GM11168 (cell line): ENCODE measurements around the gene NPAP1.
"Not testable (repeated sequence)": the region's sequence is repeated elsewhere in the genome, so short reads cannot be mapped to it uniquely, and the experiment has no call there.

ENCODE experiments used
- in situ Hi-C: fragments of 300-500 bp; cut with MboI; formaldehyde crosslinking; loops from one replicate; pipeline ENCODE4 v1.12.0; 2022; ENCODE audit warnings: low sequenced_read_pairs; ENCODE audit not compliant: unreplicated experiment

NPAP1 gene

GRCh38 chr15:24675332-24676144 is at the start of gene NPAP1:
Gene NPAP1, plus strand, starts transcription at chr15:24675775. Its CDS starts 93 bp downstream, at chr15:24675868.
- in situ Hi-C loops, result no loop called here

- in situ Hi-C loops, result no loop called here
Observed at GRCh38 chr15:24627443-24627842, 48.1 kb upstream of the NPAP1 start.

DNA sequence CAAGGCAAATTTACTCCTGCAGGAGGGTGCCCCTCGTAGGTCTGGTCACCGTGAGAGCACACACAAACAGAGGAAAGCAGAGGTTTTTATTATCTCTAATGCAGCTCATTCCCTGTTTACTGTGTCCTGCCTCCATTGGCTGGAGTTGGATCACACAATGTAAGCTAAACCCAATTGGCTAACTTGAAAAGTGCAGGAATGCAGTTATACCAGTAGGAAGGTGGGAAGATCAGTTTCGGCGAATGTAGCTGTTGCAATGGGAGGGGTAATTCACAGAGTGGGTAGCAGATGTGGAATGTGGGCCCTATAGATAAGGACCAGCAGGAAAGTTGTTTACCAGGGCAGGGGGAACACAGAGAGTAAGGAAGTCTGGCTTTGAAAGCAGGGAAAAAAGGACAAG is 42.5 kb upstream of the NPAP1 start:
- in situ Hi-C loops, result no loop called here

DNA sequence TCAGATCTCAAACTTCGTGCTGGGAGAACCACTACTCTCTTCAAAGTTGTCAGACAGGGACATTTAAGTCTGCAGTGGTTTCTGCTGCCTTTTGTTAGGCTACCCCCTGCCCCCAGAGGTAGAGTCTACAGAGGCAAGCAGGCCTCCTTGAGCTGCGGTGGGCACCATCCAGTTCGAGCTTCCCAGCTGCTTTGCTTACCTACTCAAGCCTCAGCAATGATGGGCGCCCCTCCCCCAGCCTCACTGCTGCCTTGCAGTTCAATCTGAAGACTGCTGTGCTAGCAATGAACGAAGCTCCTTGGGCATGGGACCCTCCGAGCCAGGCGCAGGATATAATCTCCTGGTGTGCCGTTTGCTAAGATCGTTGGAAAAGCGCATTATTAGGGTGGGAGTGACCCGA is 36.2 kb upstream of the NPAP1 start:
- in situ Hi-C loops, result not testable (repeated sequence)

DNA sequence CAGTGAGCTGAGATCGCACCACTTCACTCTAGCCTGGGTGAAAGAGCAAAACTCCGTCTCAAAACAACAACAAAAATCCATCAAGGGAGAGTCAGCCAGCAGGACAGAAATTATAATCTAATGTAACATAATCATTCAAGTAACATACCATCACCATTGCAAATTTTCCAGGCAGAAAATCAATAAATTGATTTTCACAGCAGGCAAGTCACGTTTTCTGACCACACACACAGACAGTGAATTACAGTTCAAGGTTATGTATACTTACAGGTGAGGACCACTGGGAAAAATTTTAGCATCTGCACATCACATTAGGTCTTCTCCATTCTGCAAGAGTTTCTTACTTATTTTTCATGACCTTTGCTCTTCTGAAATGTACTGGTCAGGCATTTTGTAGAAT is 29.9 kb upstream of the NPAP1 start:
- in situ Hi-C loops, result no loop called here

GRCh38 chr15:24659622-24660021 is 16.0 kb upstream of the NPAP1 start:
- in situ Hi-C loops, result no loop called here

- in situ Hi-C loops, result no loop called here
Observed at GRCh38 chr15:24662991-24663390, 12.6 kb upstream of the NPAP1 start.

- in situ Hi-C loops, result no loop called here
Observed at GRCh38 chr15:24676431-24676830, 856 bp downstream of the NPAP1 start.

DNA sequence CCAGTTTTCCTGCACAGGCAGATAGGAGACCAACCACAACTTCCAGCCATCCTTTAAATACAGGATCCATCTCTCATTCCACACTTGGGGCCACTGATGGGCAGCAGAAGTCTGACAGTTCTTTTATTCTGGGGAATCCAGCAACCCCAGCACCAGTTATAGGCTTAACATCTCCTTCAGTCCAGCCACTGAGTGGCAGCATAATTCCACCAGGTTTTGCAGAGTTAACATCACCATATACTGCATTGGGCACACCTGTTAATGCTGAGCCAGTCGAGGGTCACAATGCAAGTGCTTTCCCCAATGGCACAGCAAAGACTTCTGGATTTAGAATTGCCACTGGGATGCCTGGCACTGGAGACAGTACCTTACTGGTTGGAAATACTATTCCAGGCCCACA is 2.9 kb downstream of the NPAP1 start:
- in situ Hi-C loops, result no loop called here

- in situ Hi-C loops, result no loop called here
Observed at GRCh38 chr15:24682002-24682401, 6.4 kb downstream of the NPAP1 start.

DNA sequence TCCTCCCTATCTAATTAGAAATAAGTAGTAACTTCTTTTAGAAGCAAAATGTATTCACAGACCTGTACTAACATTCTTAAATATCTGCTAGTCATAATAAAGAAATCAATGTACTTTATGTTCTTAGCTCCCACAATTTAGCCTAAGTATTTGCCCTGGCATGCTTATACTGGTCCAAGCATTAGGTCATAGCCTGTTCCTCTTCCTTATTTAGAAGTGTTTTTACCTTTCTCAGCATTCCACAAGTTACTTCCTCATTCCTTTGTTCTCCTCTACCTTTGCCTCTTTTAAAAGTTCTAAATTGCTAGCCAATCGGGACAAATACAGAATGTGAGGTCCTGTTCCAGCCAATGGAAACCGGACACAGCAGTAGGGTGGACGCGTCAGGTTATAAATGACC is 7.3 kb downstream of the NPAP1 start:
- in situ Hi-C loops, result not testable (repeated sequence)

GRCh38 chr15:24683736-24684135 is 8.2 kb downstream of the NPAP1 start:
- in situ Hi-C loops, result no loop called here

DNA sequence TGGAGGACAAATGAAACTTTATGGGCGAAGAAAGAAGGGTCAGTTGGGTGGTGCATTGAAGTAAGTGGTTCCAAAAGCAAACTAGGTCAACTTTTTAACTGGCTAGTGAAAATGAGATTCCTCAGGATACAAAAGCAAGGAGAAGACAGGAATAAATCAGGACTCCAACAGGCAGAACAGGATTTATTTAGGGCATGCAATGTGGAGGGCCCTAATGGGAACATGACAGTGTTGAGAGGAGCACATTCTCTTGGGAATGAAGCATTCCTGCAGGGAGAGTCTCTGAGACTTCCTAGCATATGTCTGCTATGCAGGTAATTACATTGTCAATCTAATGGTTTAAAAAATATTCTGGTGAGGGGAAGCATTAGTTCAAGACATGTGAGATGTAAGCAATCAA is 8.7 kb downstream of the NPAP1 start:
- in situ Hi-C loops, result no loop called here

DNA sequence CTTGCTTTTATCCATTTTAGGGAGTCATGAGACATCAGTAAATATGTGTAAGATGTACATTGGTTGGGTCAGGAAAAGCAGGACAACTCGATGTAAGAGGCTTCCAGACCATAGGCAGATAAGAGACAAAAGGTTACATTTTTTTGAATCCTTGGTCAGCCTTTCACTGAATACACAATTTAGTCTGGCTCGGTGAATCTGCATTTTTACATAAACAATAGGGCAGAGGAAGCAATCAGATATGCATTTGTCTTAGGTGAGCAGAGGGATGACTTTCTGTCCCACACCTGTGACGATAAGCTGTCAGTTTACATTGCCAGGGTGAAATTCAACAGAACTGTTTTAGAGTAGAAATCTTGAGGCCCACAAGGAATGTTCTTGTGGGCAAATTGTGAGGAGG is 20.6 kb downstream of the NPAP1 start:
- in situ Hi-C loops, result no loop called here

DNA sequence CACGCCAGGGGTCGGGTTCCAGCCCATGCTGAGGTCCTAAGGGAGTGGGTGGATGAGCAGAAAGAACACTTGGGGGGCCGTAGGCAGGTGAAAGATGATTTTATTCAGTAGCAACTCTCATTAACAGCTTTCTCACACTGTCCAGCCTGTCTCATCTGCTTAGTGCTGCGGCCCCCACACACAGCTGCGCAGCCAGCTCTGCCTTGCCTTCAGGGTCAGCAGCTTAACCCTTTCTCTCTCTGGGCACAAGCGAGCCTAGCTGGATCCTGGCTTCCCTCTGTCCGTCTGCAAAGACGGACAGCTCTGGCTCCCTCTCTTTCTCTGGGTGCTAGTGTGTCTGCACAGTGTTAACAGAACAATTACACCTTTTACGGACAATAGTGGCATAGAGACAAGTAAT is 21.3 kb downstream of the NPAP1 start:
- in situ Hi-C loops, result no loop called here

DNA sequence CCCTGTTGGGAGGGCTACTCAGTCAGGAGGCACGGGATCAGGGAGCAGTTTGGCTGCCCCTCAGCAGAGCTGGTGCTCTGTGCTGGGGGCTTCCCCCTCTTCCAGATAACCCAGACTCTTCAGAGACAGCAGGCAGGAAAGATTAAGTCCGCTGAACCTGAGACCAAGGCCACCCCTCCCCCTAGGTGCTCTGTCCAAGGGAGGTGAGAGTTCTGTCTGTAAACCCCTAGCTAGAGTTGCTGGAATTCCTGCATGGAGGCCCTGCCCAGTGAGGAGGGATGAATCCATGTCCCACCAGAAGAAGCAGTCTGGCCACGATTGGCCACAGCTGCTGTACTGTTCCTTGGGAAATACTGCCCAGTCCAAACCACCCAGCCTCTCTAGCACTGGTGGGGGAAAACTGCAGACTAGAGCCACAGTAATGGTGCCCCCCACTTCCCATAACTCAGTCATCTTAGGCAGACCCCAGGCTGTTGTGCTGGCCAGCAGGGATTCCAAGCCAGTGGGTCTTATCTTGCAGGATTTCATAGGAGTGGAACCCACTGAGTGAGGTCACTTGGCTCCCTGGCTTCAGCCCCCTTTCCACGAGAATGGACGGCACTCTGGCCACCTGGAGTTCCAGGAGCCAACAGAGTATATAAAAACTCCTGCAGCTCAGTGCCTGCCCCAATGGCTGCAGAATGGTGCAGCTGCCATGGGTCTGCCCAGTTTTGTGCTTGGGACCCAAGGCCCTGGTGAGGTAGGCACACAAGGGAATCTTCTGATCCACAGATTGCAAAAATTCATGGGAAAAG is 42.9 kb downstream of the NPAP1 start:
- in situ Hi-C loops, result no loop called here

GRCh38 chr15:24729760-24730159 is 54.2 kb downstream of the NPAP1 start:
- in situ Hi-C loops, result no loop called here
